Stimulated activated CD8-positive, alpha-beta memory T cell treated with anti-CD3 and anti-CD28 coated beads, Interleukin-4, amount 100 ng/mL, for 1 hour (primary cell): ENCODE data around the gene RTN3.

Source experiments
- DNase-seq, 2 donors: peaks; one replicate each; pipeline ENCODE4 v3.0.0-alpha.2; 2020; ENCODE audit warnings: low read depth in 2 of 2, low spot score in 1 of 2

Gene RTN3

DNA sequence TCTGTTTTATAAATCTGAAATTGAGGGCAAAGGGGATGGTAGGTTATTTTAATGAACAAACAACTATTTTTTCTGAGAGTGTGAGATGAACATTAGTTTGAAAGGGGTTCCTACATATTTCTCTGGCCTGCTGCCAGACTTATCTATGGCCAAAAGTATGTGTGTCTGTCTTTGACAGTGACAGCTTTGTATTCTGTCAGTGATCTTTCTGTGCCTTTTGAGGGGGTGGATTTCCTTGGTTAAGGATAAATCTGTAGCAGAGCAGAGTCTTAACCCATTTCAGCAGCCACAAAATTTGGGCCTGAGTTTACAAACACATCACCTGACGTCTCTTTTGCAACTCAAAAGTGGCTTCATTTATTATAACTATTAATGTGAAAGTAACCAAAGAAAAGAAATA lies 56.4 kb downstream of the RTN3 start:
- no peak for DNase-seq

DNA sequence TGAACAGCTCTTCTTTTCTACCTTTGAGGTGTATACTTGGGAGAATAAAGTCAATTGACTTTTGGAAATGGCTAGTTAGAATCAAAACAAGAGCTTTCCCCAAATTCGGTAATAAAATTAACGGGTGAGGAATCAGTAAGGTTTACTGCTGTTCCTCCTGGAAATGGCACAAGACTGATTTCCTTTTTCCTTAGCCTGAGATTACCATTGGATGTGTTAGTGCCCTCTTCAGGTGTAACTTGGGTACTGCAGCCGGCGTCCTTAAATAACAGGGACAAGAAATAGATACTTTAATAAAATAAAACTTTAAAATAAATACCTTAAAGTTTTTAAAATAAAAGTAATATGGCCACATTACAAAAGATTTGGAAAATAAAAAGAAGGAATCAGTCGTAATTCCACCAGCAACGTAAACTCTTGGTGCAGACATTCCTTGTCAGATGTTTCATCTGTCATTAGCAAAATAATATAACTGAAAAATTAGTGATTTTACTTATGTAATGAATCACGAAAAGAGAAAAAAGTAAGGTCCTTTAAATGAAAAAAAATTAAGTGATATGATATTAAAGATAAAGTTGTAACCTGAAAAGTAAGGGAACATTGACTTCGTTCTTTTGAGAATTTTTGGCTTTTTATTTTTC lies 57.5 kb downstream of the RTN3 start:
- DNase-seq = peak; percentile 15 to 51

DNA sequence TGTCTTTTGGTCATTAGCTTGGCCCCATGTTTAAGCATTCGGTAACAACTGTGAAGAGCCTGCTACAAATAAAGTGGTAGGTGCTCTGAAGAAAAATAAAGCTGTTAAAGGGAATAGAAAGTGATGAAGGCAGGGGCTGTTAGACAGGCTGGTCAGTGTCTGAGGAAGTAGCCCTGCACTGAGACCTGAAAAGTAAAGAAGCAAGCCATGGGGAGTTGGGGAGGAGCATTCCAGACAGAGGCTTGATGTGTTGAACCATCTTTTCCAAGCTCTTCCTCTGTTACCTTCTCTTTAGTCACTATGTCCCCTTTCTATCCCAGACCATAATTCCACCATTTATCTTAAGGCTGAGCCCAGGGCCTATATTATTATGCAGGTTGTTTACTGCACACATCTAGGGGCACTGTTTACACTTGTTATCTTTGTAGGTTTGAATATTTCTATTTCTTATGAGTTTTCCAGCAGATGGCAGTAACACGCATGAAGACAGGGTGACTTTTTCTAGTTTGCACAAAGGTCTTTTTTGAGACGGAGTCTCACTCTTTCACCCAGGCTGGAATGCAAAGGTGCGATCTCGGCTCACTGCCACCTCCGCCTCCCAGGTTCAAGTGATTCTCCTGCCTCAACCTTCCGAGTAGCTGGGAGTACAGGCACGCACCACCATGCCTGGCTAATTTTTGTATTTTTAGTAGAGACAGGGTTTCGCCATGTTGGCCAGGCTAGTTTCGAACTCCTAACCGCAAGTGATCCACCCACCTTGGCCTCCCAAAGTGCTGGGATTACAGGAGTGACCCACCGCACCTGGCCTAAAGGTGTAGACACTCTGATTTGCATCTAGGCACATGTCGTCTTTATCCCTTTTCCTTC lies 64.2 kb downstream of the RTN3 start:
- DNase-seq = no peak

DNA sequence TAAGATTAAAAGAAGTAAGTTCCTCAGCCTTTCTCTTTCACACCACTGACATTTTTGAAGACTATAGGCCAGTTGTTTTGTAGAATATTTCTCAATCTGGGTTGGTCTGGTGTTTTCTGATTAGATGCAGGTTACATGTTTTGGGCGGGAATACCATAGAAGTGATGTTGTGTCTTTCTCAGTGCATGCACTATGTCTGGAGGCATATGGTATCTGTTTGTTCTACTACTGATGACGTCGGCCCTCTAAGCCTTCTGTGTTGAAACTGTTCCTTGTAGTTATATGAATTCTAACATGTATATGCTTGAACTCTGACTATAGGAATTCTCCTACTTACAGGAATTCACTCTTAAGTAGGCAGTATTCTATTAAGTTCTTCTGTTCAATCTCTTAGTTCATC lies 65.7 kb downstream of the RTN3 start:
- no peak for DNase-seq

- no peak for DNase-seq
Measured at GRCh38 chr11:63749624-63750023, 68.3 kb downstream of the RTN3 start.

- DNase-seq = no peak
Measured at GRCh38 chr11:63756919-63757761, 75.8 kb downstream of the RTN3 start.

DNA sequence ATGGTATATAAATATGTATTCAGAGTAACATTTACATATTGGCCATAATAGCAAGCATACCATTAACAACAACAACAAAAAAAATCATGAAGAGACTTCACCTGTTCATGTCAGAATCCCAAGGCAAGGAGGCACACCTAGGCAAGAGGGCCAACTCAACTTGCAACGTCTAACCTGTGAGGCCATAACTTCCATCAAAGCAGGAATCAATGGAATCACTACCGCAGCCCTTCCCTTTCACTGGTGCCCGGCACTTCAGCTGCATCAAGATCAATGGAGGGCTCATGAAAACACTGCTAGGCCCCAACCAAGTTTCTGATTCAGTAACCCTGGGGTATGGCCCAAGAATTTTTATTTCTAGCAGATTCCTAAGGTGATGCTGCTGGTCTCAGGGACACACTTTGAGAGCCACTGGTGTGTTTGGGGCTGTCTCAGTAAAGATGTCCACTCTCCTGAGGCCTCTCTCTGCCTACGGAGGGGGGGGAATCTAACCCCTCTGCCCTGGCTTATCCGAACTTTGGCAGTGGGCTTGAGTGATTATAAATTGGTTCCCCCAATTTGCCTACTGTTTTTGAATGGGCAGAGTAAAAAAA lies 79.3 kb downstream of the RTN3 start:
- no peak for DNase-seq

DNA sequence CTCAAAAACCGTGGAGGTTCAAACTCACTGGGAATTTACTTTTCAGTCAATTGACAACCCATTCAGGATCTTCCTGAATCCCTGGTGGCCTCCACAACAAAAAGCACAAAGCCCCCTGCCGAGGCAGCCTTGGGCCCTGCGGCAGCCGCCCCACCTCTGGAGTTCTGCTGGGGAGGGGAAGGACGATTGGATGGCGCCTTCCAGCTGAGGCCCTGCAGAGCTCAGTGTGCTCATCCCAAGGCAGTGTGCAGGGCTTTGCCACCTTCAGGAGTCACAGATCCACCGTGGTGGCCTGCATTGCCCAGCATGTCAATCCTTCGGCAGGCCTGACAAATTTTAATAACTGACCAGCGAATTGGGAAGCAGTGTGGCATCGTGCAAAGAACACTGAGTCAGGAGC lies 79.9 kb downstream of the RTN3 start:
- DNase-seq = no peak

- DNase-seq = no peak
Measured at GRCh38 chr11:63761931-63762653, 80.8 kb downstream of the RTN3 start.

DNA sequence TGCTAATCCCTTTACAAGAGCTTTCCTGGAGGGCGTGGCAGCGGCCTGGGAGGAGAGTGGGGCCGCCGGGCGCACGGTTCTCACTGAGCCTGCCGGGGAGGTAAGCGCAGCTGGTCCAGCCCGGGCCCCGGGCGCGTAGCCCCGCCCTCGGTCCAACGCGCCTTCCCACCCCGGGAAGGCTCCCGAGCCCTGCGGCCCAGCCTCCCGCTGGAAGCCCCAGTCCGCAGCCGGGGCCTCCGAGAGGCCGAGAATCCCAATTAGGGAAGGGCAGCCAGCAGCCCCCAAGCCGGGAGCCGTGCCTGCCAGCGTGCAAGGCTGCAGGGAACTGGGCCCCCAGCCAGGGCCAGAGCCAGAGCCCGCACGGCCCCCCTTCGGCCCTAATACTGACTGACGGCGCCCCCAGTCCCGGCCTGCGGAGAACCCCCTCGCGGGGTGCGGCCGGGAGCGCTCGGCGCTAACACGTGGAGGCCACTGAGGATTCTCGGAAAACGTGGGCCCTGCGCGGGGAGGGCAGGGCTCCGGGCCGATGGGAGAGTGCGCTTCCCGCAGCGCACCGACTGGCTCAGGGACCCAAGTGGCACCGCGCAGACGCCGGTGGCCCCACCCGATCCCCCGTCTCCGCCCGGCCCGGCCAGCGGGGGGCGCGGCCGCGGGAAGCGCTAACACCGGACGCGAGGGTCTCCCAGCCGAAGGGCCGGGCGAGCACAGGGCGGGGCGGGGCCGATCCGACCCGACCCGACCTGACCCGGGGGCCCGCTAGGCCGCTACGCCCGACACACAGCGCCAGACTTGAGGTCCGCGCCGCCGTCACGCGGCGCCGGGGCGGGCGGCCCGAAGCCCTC lies 81.6 kb downstream of the RTN3 start:
- no peak for DNase-seq

GRCh38 chr11:63763496-63764339 lies 82.4 kb downstream of the RTN3 start:
- DNase-seq = no peak

DNA sequence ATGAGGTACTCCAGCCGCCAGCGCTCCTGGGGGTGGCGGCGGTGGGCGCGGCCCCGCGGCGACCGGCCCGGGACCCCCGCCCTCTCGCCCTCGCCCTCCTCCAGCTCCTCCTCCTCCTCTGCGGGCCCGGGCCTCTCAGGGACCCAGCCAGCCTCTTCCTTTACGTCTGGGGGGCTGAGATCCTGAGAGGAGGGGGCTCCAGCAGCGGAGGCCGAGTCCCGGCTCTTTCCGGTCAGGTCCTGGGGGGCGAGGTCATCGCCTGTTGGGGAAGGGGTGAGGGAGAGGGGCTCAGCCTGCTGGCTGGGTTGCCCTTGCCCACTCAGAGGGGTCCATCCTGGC lies 83.0 kb downstream of the RTN3 start:
- no peak for DNase-seq

DNA sequence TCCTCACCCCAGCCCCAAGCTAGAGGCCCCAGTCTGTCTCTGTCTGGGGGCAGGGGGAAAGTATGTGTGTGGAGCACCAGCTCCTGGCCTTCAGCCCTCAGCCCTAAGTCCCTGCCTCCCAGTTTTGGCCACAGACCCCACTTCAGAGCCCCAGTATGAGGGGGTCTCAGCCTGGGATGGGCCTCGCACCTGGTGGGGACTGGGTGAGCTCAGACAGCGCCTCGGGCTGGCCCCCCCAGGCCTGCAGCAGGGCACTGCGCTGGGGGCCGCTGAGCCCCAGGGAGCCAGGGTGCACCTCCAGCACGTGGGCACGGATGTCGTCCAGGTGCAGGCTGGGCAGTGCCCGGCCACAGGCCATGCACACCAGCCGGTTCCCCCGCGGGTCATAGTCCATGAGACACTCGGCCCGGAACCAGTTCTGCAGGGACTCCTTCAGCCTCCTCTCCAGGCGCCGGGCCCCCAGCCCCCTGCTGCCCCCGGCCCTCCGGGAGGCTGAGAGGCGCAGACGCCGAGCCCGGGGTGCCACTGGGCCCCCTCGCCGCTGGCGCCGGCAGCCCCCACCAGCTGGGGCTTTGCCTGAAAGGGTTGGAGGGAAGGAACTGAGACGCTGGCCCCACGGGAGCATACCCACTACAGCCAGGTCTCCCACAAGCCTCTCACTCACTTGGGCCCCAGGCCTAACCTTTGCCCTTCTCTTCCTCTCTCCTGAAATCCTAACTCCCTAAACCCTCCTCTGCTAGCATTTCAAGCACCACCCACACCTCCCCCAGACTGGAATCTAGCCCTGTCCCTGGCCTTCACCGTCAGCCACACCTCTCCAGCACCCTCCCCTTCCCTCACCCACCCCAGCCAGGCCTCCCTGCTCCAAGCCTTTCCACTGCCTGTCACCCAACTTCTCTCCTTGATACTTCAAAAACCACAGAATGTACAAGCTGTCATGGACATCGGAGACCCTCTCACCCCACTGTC lies 83.7 kb downstream of the RTN3 start:
- DNase-seq = no peak

- no peak for DNase-seq
Measured at GRCh38 chr11:63765688-63766241, 84.5 kb downstream of the RTN3 start.

GRCh38 chr11:63766531-63767235 lies 85.4 kb downstream of the RTN3 start:
- DNase-seq = no peak

DNA sequence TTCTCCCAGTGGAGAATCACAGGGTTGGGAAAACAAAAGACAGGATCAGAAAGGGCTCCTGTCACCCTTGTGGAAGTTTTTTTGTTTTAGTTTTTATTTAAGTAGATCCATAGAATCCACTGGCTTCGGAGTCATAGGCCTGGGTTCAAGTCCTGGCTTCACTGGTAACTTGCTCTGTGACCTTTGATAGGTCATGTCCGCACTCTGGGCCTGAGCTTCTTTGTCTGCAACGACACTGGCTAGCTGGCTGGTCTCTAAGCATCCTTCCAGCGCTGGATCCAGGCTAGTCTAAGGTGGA lies 85.9 kb downstream of the RTN3 start:
- no peak for DNase-seq

- DNase-seq = no peak
Measured at GRCh38 chr11:63767565-63768236, 86.4 kb downstream of the RTN3 start.
